ENCODE measurements around the gene BID. TPM values are rescaled to one million over a fixed set of nuclear protein-coding genes. Genes with fewer than 3 reads are reported as not detected.

The BID gene
- total RNA-seq, 6 experiments from 2014 or later = 48.7 to 61.0 (median 50.6) TPM

DNA sequence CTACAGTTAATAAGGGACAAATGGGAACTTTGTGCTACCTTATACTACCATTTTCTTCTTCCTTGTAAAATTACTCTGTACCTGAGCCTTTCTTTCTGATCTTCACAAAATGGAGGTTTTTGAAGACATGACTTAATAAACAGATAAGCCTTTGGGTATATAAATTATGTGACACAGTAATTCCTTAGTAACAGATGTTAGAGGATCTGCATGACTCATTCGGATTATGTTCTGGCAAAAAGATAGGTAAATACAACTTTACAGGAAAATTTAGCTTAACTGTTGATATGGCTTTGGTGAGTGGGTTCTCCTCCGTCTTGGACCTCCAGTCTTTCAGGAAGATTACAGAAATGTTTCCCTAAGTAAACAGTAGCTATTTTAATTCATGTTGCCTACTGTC lies 61.8 kb downstream of the BID start:
- H3K4me3 Mint-ChIP-seq = no peak overlapping the region; the same call in 1 of the 2 replicates
- peaks cover 17% of the 10 kb centered on the region for H3K36me3 Mint-ChIP-seq (ENCODE audit: low read depth)
- peaks cover 50% of the 10 kb centered on the region for H3K4me1 Mint-ChIP-seq (ENCODE audit: low read depth)
- DNase-seq = peak; percentile 32
- H3K27ac Mint-ChIP-seq = peak overlapping the region; percentile 61
- no peaks in the 10 kb centered on the region for H3K27me3 Mint-ChIP-seq (ENCODE audit: insufficient read depth)
- TF ChIP-seq, protein P1, sequence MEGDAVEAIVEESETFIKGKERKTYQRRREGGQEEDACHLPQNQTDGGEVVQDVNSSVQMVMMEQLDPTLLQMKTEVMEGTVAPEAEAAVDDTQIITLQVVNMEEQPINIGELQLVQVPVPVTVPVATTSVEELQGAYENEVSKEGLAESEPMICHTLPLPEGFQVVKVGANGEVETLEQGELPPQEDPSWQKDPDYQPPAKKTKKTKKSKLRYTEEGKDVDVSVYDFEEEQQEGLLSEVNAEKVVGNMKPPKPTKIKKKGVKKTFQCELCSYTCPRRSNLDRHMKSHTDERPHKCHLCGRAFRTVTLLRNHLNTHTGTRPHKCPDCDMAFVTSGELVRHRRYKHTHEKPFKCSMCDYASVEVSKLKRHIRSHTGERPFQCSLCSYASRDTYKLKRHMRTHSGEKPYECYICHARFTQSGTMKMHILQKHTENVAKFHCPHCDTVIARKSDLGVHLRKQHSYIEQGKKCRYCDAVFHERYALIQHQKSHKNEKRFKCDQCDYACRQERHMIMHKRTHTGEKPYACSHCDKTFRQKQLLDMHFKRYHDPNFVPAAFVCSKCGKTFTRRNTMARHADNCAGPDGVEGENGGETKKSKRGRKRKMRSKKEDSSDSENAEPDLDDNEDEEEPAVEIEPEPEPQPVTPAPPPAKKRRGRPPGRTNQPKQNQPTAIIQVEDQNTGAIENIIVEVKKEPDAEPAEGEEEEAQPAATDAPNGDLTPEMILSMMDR (IDR thresholded peaks at IDR 0.05) = no peak
- H3K9me3 Mint-ChIP-seq = no peaks in the 10 kb centered on the region

DNA sequence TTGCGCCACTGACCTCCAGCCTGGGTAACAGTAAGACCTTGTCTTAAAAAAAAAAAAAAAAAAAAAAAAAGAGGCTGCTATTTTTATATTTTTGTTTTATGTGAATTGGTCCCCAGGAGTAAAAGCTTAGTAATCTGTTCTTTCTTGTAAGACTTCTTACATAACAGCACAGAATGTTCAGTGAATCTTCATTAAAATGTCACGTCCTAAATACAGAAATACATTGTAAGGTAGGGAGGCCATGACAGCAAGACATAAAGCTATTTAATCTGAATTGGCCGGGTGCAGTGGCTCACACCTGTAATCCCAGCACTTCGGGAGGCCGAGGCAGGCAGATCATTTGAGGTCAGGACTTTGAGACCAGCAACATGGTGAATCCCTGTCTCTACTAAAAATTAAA lies 64.2 kb downstream of the BID start:
- H3K9me3 Mint-ChIP-seq = no peaks in the 10 kb centered on the region
- TF ChIP-seq, protein P1 (IDR thresholded peaks at IDR 0.05) = no peak

DNA sequence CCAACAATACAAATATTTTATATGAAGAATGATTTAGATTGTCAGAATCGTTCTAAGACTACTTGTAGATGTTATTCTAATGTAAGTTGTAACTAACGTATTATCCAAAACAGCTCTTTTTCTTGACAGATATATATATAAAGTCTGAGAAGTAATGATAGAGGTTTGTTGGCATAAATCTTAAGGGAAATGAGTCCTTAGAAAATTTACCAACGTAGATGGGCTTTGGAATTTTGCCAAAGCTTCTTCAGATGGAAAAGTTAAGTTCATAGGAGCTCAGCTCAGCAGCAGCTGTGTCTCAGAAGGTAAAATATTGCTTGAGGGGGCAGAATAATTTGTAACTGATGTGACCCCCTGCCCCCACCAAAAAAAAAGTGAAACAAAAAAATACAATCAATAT lies 66.7 kb downstream of the BID start:
- Mint-ChIP-seq H3K4me1 (ENCODE audit: low read depth) (peaks cover 58% of the 10 kb centered on the region), H3K27ac (peak overlapping the region; percentile 98; the same call in 1 of the 2 replicates), H3K4me3 (peak overlapping the region; percentile 88), H3K36me3 (ENCODE audit: low read depth) (peaks cover 21% of the 10 kb centered on the region), H3K27me3 (ENCODE audit: insufficient read depth) (peaks cover 2% of the 10 kb centered on the region), H3K9me3 (no peaks in the 10 kb centered on the region)
- TF ChIP-seq, protein P1 (IDR thresholded peaks at IDR 0.05) = no peak
- DNase-seq = no peak

More for the DNA sequence above, 64.2 kb downstream of the BID start:
- Mint-ChIP-seq H3K36me3 (ENCODE audit: low read depth) (peaks cover 18% of the 10 kb centered on the region), H3K27ac (no peak overlapping the region), H3K27me3 (ENCODE audit: insufficient read depth) (no peaks in the 10 kb centered on the region; the same call in 1 of the 2 replicates), H3K4me1 (ENCODE audit: low read depth) (peaks cover 52% of the 10 kb centered on the region), H3K4me3 (no peak overlapping the region)
- no peak for DNase-seq

DNA sequence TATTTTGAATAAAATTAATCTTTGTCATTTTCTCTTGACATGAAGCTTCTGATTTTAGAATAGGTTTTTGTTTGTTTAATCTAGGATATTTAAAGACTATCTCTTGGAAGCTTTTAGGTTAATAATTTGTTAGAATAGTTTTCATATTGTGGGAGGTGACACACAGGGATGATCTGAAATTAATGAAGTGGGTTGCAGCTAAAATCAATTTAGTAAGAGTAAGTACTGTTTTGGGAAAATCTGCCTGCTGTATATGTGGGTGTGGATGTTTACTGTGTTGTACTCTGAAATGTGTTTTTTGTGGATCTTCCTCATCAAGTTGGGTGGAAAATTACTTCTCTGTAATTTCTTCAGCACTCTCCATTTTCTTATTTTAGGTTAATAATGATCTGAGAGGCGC lies 67.3 kb downstream of the BID start:
- peak overlapping the region; percentile 98 for H3K27ac Mint-ChIP-seq
- DNase-seq = no peak
- peak overlapping the region; percentile 88 for H3K4me3 Mint-ChIP-seq
- H3K9me3 Mint-ChIP-seq = no peaks in the 10 kb centered on the region
- peaks cover 52% of the 10 kb centered on the region for H3K4me1 Mint-ChIP-seq (ENCODE audit: low read depth)
- H3K36me3 Mint-ChIP-seq (ENCODE audit: low read depth) = peaks cover 21% of the 10 kb centered on the region
- TF ChIP-seq, protein P1 (IDR thresholded peaks at IDR 0.05) = no peak
- H3K27me3 Mint-ChIP-seq (ENCODE audit: insufficient read depth) = peaks cover 2% of the 10 kb centered on the region

DNA sequence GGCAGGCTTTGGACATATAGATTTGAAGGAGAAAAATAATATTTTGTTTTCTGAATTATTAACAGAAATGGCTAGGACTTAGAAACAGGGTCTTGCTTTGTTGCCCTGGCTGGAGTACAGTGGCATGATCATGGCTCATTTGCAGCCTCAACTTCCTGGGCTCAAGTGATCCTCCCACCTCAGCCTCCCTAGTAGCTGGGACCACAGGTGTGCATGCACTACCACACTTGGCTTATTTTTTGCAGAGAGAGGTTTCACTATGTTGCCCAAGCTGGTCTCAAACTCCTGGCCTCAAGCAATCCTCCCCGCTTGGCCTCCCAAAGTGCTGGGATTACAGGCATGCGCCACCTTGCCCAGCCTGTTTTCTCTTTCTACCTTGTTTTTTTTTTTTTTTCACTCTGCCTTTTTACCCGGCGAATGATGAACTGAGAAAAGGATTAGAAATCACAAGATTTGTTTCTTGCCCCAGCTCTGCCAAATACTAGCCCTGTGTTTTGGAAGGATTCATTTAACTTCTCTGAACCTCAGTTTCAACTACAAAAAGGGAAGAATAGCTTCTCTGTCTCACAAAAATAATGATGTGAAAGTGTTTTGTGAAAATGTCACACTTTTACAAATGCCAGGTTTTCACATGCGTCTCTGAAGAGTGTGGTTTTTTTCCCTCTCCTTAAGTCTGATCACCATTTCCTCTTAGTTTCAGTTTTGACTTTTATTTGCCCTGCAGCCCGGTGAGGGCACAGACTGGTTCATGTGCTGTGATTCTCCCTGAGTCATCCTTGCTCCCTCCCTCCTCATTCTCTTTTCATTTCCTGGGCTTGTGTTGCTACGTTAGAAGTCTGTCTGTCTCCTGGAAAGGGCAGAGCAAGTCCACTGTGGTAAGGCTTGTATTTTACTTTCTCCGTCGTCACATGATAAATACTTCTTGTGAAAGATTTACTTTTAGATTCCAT lies 68.0 kb downstream of the BID start:
- Mint-ChIP-seq H3K4me1 (ENCODE audit: low read depth) (peaks cover 45% of the 10 kb centered on the region), H3K9me3 (no peaks in the 10 kb centered on the region)
- TF ChIP-seq, protein P1 (IDR thresholded peaks at IDR 0.05) = no peak

More for the DNA sequence above, 68.0 kb downstream of the BID start:
- H3K27ac Mint-ChIP-seq = peak overlapping the region; percentile 98
- peak; percentile 91 for DNase-seq
- peaks cover 21% of the 10 kb centered on the region for H3K36me3 Mint-ChIP-seq (ENCODE audit: low read depth)
- H3K4me3 Mint-ChIP-seq = peak overlapping the region; percentile 88
- peaks cover 2% of the 10 kb centered on the region for H3K27me3 Mint-ChIP-seq (ENCODE audit: insufficient read depth)

All from HFFc6 (cell line).